Fibroblast of lung (primary cell): ENCODE measurements around the gene PPARGC1A.

Experiments
- CTCF ChIP-seq, 2 donors: IDR thresholded peaks in 1 of 2; conservative IDR thresholded peaks in 1 of 2; 1 replicate in 1 of 2; 2 replicates in 1 of 2; pipeline ENCODE4 v1.5.1; 2011 to 2012; ENCODE audit warnings: low read length in 2 of 2, control low read depth in 1 of 2, inconsistent platforms in 1 of 2, low read depth in 1 of 2, mild to moderate bottlenecking in 1 of 2
- EZH2 ChIP-seq: IDR thresholded peaks from 2 replicates; pipeline ENCODE4 v1.5.1; 2012; ENCODE audit warnings: low read length, control low read depth, mild to moderate bottlenecking; ENCODE audit errors: missing control alignments

- TF ChIP-seq CTCF (conservative IDR thresholded peaks at IDR 0.05 in 1 of 2, IDR thresholded peaks at IDR 0.05 in 1 of 2; ENCODE audit: low read depth in 1 of 2, low read length in 2 of 2) (no peak), EZH2 (no peak)
Measured at GRCh38 chr4:23922541-23923111, 32.8 kb upstream of the PPARGC1A start.
